ENCODE data around the gene SVOPL. TPM values are rescaled to one million over a fixed set of nuclear protein-coding genes. Genes with fewer than 3 reads are reported as not detected.

SVOPL gene
- total RNA-seq, 2 experiments from 2014 or later: not detected

DNA sequence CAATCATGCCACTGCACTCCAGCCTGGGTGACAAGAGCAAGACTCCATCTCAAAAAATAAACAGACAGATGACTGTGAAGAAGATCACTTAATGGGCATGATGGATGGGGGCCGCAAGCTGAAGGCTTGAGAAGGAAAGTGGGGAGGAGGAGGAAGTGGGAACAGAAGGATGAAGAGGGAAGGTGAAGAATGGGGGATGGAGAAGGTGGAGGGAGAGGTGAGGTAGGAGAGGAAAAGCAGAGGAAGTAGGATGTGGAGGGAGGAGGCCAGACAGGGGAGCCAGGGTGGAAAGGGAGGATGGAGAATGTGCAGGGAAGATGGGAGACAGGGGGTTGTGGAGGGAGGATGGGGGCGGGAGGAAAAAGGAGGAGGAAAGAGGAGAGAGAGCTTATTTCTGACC lies 68.8 kb downstream of the SVOPL start:
- Mint-ChIP-seq H3K36me3 (ENCODE audit: low read depth) (no peaks in the 10 kb centered on the region), H3K4me3 (no peak overlapping the region), H3K27ac (no peak overlapping the region), H3K9me3 (no peaks in the 10 kb centered on the region), H3K27me3 (no peaks in the 10 kb centered on the region), H3K4me1 (ENCODE audit: low read depth) (peaks cover 13% of the 10 kb centered on the region)
- H3K9me3 ChIP-seq (ENCODE audit: control insufficient read depth in 1 of 2, insufficient read depth in 1 of 2, low read length in 2 of 2): no peaks in the 10 kb centered on the region
- no peaks in the 10 kb centered on the region for H3K36me3 ChIP-seq (ENCODE audit: insufficient read depth, low read length)
- ATAC-seq (ENCODE audit: poor library complexity) (no peak), DNase-seq (no peak)
- ChIA-PET CTCF (no interaction called here), POLR2A (no interaction called here)
- no peaks in the 10 kb centered on the region for H3K4me1 ChIP-seq (ENCODE audit: insufficient read depth, low read length)
- TF ChIP-seq, protein P1, sequence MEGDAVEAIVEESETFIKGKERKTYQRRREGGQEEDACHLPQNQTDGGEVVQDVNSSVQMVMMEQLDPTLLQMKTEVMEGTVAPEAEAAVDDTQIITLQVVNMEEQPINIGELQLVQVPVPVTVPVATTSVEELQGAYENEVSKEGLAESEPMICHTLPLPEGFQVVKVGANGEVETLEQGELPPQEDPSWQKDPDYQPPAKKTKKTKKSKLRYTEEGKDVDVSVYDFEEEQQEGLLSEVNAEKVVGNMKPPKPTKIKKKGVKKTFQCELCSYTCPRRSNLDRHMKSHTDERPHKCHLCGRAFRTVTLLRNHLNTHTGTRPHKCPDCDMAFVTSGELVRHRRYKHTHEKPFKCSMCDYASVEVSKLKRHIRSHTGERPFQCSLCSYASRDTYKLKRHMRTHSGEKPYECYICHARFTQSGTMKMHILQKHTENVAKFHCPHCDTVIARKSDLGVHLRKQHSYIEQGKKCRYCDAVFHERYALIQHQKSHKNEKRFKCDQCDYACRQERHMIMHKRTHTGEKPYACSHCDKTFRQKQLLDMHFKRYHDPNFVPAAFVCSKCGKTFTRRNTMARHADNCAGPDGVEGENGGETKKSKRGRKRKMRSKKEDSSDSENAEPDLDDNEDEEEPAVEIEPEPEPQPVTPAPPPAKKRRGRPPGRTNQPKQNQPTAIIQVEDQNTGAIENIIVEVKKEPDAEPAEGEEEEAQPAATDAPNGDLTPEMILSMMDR (IDR thresholded peaks at IDR 0.05): no peak
- intact Hi-C loops (cut with DNase I, micrococcal nuclease): loop anchor here in 1 of 2 experiments (5.0 kb wide), 1 partner anchor 65 kb away; no protein-coding TSS in a partner anchor
- no peak overlapping the region for H3K27ac ChIP-seq (ENCODE audit: low read depth in 1 of 2, low read length in 2 of 2)
- no peak overlapping the region for H3K4me3 ChIP-seq (ENCODE audit: low read length)
- no peaks in the 10 kb centered on the region for H3K27me3 ChIP-seq (ENCODE audit: control insufficient read depth in 1 of 2, insufficient read depth in 2 of 2, low read length in 2 of 2)

DNA sequence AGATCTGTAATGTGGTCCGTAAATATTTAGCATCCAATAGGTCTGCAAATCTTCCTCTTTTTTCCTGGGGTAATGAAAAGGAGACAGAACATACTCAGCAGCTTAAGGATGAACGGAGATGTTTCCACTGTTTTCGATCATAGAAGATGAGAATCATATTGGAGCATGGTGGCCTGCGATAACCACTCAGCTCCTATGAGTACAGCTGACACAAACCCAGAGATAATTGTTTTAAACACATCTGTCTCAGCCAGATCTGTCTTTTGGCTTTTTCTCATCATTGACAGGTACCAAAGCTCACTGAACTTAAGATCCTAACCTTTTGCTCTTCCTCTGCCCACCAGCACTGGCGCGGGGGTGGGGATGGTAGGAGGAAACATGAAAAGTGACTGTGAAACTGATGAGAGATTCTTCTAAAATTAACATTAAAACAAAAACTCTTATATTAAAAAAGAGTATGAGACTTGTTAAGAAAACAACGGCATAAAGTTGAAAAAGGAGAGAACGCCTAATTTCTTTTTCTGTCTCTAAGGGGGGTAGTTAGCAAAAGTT lies 71.0 kb downstream of the SVOPL start:
- CTCF ChIA-PET: no interaction called here
- ATAC-seq (ENCODE audit: poor library complexity): no peak
- Histone ChIP-seq H3K27me3 (ENCODE audit: control insufficient read depth in 1 of 2, insufficient read depth in 2 of 2, low read length in 2 of 2) (no peaks in the 10 kb centered on the region), H3K4me1 (ENCODE audit: insufficient read depth, low read length) (peaks cover 13% of the 10 kb centered on the region), H3K27ac (ENCODE audit: low read depth in 1 of 2, low read length in 2 of 2) (no peak overlapping the region), H3K36me3 (ENCODE audit: insufficient read depth, low read length) (no peaks in the 10 kb centered on the region), H3K4me3 (ENCODE audit: low read length) (no peak overlapping the region), H3K9me3 (ENCODE audit: control insufficient read depth in 1 of 2, insufficient read depth in 1 of 2, low read length in 2 of 2) (no peaks in the 10 kb centered on the region)
- no peak overlapping the region for H3K27ac Mint-ChIP-seq
- no peaks in the 10 kb centered on the region for H3K9me3 Mint-ChIP-seq
- DNase-seq: no peak
- POLR2A ChIA-PET: no interaction called here
- intact Hi-C loops (cut with DNase I, micrococcal nuclease): loop anchor here in 1 of 2 experiments (5.0 kb wide), 1 partner anchor 67 kb away; no protein-coding TSS in a partner anchor
- H3K4me1 Mint-ChIP-seq (ENCODE audit: low read depth): peaks cover 35% of the 10 kb centered on the region
- no peak overlapping the region for H3K4me3 Mint-ChIP-seq
- TF ChIP-seq, protein P1 (IDR thresholded peaks at IDR 0.05): no peak
- no peaks in the 10 kb centered on the region for H3K27me3 Mint-ChIP-seq
- no peaks in the 10 kb centered on the region for H3K36me3 Mint-ChIP-seq (ENCODE audit: low read depth)

DNA sequence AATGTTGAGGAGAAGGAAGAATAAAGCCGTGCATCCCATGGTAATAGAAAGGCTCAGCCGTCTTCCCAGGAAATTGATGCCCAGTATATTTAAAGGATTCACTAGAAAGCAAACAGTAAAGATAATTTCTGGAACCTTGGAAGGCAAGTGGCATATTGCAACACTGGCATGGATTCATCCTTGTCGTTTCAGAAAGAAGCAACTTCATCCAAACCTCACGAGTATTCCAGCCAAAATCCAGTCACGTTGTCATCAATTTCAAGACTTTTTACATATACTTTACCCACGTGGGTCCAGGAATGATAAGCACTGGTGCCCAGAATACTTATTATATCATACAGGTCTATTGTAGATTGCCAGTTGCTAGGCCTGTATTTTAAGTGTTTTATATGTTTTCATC lies 73.8 kb downstream of the SVOPL start:
- ChIA-PET CTCF (no interaction called here), POLR2A (no interaction called here)
- Histone ChIP-seq H3K27ac (ENCODE audit: low read depth in 1 of 2, low read length in 2 of 2) (no peak overlapping the region), H3K36me3 (ENCODE audit: insufficient read depth, low read length) (no peaks in the 10 kb centered on the region), H3K27me3 (ENCODE audit: control insufficient read depth in 1 of 2, insufficient read depth in 2 of 2, low read length in 2 of 2) (no peaks in the 10 kb centered on the region), H3K9me3 (ENCODE audit: control insufficient read depth in 1 of 2, insufficient read depth in 1 of 2, low read length in 2 of 2) (no peaks in the 10 kb centered on the region), H3K4me3 (ENCODE audit: low read length) (no peak overlapping the region), H3K4me1 (ENCODE audit: insufficient read depth, low read length) (peaks cover 18% of the 10 kb centered on the region)
- DNase-seq (no peak), ATAC-seq (ENCODE audit: poor library complexity) (no peak)
- Mint-ChIP-seq H3K4me3 (no peak overlapping the region), H3K9me3 (no peaks in the 10 kb centered on the region), H3K27me3 (no peaks in the 10 kb centered on the region), H3K36me3 (ENCODE audit: low read depth) (no peaks in the 10 kb centered on the region), H3K27ac (peak overlapping the region; percentile 54), H3K4me1 (ENCODE audit: low read depth) (peaks cover 44% of the 10 kb centered on the region)
- TF ChIP-seq, protein P1 (IDR thresholded peaks at IDR 0.05): no peak
- intact Hi-C loops (cut with DNase I, micrococcal nuclease): loop anchor here in 1 of 2 experiments (10.0 kb wide), 1 partner anchor 127 kb away; no protein-coding TSS in a partner anchor

Data from CD4-positive, alpha-beta T cell (primary cell).